Lower leg skin (tissue), 3 donors: ENCODE results near the gene MYO7A.

ENCODE experiments used
- CTCF ChIP-seq, 3 donors: fragments of 450-650 bp; IDR thresholded peaks; one replicate each; pipeline ENCODE4 v1.5.1; 2016; ENCODE audit warnings: antibody characterized with exemption in 3 of 3, mild to moderate bottlenecking in 3 of 3, moderate library complexity in 2 of 3
- POLR2A ChIP-seq, 2 donors: fragments of 450-650 bp; IDR thresholded peaks; one replicate each; pipeline ENCODE4 v1.6.1; 2016 to 2017; ENCODE audit warnings: antibody characterized with exemption in 2 of 2, mild to moderate bottlenecking in 1 of 2, moderate library complexity in 1 of 2

- TF ChIP-seq CTCF (IDR thresholded peaks at IDR 0.05) = no peak
- TF ChIP-seq POLR2A (IDR thresholded peaks at IDR 0.05) = no peak
Measured at GRCh38 chr11:77201991-77202841, 74.2 kb downstream of the MYO7A start.
